HT1080 (cell line): Measurements from ENCODE around the gene EEPD1. TPM values are rescaled to one million over a fixed set of nuclear protein-coding genes. Genes with fewer than 3 reads are reported as not detected.

ENCODE experiments used
- DNase-seq: peaks from one replicate; pipeline ENCODE4 v3.0.0-alpha.2; 2015; ENCODE audit warnings: low read depth
- total RNA-seq: library from RNA; depleted of rRNA; stranded (reverse); fragments of >200 nt; shearing (Covaris generic); gene quantifications from 2 replicates; pipeline ENCODE4 v1.2.3, GENCODE V29; 2014

EEPD1 gene
- total RNA-seq, 1 experiment from 2014 or later: 6.2 TPM

GRCh38 chr7:36279200-36279925 lies 126.3 kb downstream of the EEPD1 start:
- no peak for DNase-seq

GRCh38 chr7:36279926-36280315 lies 126.9 kb downstream of the EEPD1 start:
- DNase-seq: no peak

DNA sequence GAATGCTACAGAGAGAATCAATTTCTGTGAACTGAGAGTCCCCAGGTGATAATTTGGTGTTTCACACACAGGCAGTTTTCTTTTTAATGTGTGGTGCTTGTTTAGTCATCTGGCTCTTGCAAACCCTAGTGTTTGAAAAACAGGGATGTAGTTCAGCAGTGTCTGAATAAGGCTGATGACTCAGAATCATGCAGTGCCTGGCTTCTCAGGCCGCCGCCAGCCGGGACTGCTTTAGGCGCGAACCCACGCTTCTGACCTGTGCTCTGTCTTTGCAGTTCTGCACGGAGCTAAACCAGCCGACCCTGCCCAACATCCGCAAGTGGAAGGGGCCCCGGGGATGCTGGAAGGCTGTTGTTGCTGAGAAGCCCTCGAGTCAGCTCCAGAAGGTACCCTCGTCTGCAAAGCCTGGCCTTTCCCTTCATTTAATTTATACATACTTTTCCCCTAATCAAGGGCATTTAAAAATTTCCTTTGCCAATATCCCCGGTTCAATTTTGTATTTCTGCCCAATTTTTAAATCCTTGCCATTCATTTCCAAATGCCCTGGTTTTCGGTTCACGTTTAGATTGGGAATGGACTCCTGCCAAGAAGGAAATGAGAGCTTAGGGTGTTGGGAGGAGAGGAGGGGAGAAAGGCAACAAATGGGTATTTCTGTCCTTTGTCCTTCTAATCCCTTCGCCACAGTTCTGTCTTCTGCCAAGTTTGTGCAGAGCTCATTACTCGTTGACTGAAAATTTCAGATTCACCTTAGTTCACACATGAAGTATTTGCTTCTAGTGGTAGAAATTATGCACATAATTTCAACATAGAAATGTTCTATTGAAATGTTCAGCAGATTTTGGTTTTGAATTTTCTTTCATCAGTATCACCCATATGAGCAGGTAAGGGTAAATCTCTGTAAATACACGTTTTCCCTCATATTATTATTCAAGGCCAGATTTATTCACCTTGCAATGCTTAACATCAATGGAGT lies 128.1 kb downstream of the EEPD1 start:
- peak; percentile 89 for DNase-seq

DNA sequence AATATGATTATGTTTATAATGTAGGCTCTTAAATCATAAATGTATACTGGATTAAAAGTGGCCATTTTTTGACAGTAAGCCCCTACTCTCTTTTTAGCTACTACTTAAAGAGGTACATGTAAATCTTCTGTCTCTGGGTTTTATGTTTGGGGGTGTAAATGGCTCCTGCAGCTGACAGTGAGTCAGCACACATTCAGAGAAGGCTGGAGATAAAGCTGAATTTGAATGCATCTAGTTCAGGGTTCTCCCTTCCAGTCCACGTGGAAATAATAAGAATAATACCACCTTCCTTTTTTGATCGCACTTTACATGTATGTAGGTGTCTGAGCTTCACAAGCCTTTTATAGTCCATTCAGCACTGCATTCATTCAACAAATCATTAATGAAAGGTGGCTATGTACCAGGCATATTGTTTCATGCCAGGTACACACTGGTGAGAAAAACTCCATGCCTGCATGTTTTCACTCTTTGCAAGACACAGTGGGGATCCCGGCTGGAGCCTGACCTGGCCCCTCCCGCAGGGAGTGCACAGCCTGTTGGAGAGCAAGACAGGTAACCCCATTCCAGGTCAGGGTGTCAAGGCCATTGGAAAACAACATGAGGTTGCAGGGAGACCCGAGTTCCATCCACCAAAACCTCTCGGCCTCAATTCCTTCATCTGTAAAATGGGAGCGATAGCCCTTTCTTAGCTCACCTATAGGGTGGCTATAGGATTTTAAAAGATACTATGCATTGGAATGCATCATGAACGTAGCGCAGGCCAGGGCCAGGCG lies 129.1 kb downstream of the EEPD1 start:
- peak; percentile 42 for DNase-seq

- no peak for DNase-seq
These were observed 130.1 kb downstream of the EEPD1 start for GRCh38 chr7:36283181-36283580.

- DNase-seq: no peak
These were observed 130.7 kb downstream of the EEPD1 start for GRCh38 chr7:36283711-36284130.

DNA sequence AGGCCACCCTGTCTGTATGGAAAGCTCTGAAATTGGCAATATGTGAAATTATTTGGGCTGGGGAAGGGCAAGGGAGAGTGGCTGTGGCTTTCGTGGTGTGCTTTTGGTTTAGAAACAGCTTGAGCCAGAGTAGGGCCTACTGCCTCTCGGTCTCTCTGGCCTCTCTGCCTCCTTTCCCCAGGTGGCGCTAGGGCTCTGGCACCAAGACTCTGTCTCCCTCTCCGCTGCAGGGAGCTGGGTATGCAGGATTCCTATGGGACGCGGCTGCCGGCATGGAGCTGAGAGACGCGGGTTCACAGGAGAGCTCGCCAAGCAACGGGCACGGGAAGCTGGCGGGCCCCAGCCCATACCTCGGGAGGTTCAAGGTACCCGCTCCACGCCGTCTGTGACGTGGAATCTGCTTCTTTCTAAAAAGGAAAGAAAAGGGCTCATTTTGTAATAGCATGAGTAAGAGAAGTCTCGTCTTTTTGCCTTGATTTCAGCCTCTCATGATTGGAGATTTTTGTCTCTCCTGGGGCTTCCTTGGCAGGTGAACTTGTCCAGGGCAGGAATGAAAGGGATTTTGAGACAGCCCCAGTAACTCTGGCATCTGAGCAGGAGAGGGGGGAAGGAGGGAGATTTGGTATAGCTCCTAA lies 131.5 kb downstream of the EEPD1 start:
- no peak for DNase-seq

DNA sequence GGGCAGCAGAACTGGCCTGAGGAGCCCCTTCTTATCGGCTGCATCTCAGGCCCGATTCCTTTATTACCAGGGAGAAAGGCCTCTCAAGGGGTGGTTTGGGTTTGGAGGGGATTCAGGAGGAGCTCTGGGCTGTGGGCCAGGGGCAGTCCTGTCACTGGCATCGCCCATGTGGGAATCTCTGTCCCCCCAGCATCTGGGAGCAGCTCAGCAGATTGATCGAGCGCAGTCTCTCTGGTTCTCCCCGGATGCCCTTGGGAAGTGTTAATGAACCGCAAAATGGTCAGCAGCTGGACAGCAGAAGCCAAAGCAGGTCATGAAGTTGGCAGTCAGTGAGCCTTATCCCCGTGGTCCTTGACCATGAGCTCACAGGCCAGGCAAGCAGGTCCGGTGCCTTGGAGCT lies 132.2 kb downstream of the EEPD1 start:
- DNase-seq: no peak

DNA sequence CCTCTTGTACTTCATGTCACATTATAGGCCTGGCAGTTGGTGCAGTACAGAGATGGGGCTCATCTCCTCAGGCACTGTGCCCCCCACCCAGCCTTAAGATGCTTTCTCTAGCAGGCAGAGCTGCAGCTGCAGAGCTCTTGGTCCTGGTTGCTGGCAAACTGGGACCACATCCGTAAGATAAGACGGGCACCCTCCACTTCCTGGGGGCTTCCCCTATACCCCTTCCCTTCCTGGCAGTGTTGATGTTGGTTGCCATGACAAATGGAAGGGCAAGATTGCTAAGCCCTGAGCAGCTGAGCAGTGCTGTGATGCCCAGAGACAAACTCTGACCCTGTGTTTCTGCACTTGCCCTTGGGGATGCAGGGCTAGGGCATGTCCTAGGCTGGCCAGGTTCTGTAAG lies 133.2 kb downstream of the EEPD1 start:
- no peak for DNase-seq

GRCh38 chr7:36286688-36287087 lies 133.6 kb downstream of the EEPD1 start:
- DNase-seq: no peak

DNA sequence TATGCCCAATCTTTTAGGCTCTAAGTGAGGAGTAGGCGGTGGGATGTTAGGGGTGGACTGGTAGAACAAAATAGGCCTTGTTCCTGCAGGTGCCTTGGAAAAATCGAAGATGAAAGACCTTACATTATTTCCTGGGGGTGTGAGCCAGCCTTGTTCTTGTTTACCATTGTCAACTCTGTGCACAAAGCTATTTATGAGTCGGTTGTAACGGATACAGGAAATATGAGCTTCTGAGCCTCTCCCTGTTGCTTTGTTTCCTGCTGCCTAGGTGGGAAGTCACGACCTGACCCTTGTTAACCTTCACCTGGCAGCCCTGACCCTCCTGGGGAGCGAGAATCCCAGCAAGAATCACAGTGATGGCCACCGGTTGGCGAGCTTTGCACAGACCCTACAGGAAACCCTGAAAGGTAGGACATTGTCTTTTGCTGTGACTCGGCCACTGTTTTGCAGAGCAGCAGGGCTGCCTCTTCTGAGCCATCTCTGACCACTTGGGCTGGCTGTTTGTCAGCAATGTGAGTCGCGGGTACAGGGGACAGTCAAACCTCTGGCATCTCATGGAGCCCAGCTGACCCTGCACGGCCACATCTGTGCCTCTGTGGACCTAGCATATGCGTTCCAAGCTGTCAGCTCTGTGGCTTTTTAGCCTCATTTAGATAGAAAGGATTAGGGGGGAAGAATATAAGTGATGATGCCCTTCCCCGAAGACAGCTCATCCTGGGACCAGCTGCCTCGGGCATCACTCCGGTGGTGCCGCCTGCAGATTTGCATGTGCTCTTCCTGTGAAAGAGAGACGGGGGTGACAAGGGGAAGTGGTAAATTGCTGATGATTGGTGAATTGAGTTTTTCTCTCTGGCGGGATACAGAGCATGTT lies 134.6 kb downstream of the EEPD1 start:
- DNase-seq: no peak

- no peak for DNase-seq
These were observed 135.4 kb downstream of the EEPD1 start for GRCh38 chr7:36288501-36288900.

DNA sequence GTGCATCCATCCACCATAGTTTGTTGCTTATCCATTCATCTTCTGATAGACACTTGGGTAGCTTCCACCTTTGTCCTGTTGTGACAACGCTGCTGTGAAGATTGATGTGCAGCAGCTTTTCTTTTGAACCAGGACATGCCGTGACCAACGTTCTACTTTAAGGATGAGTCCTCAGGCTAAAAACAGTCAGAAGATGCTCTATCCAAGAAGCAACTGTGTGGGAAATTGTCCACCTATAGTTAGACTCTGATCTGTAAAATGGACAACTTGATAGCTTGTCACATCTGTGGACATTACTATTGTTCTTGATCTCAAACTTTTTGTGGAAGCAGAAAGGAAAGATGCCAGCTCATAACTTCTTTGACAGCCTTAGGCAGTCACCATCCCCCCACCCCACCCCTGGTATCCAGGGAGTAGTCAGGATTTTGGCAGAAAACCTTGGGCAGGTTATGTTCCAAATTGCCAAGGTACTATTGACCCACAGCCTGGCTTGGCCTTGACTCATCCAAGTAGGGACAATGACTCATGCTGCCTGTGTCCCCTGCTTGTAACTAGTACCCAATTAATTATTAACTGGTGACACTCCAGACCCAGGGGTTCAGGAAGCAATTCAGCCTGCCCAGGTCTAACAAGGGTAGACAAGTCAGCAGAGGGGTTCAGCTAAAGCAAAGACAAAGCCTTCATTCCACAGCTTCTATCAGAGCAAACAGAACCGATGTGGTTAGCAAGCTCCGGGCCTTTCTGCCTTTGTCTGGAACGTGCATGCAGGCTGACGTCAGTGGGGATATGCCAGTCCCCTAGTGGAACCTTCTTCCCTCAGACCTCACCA lies 137.0 kb downstream of the EEPD1 start:
- no peak for DNase-seq

- DNase-seq: peak; percentile 79
These were observed 138.6 kb downstream of the EEPD1 start for GRCh38 chr7:36291387-36292316.

GRCh38 chr7:36295090-36295489 lies 142.0 kb downstream of the EEPD1 start:
- no peak for DNase-seq

- DNase-seq: no peak
These were observed 143.2 kb downstream of the EEPD1 start for GRCh38 chr7:36296284-36296683.

DNA sequence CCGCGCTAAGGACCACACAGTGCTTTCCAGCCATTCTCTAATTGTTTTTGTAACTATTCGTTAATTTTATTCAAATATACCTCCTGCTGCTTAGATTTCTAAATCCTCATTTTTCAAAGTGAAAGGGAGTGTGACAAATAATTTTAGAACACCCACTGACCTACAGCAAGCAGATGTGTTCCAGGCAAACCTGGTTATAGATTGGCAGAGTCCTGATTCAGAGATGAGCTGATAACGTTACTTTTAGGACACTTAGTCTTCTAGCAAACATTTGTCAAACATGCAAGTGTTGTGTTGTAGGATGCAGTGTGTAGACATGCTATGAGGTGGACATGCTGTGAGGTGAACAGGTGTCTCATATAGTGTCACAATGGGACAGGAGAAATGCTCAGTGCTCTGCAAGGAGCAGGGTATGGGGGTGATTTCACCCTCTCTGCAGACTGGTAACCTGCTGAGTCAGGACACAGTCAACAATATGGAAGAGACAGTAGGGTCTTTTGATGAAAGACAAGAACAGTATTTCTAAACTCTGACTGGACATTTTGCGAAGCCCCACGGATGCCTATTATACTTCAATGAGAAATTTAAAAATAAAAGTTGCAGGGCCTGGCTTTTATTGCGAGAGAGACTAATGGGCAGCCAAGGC lies 144.4 kb downstream of the EEPD1 start:
- DNase-seq: no peak

- no peak for DNase-seq
These were observed 145.1 kb downstream of the EEPD1 start for GRCh38 chr7:36298106-36298505.
